HCT116 (cell line): Measurements from ENCODE around the gene TPK1. TPM values are rescaled to one million over a fixed set of nuclear protein-coding genes. Genes with fewer than 3 reads are reported as not detected.
"Not testable (repeated sequence)": the region's sequence is repeated elsewhere in the genome, so short reads cannot be mapped to it uniquely, and the experiment has no call there.

Source experiments
- ATAC-seq: fragments of 200-7000 bp; cut with Tn5 transposase; 2 replicates; pipeline ENCODE4 v1.9.1; 2020; ENCODE audit warnings: mild to moderate bottlenecking, moderate library complexity
- BruUV-seq: library from RNA; stranded (reverse); fragments of 400-500 nt; replicated peaks from 2 replicates; lab custom pipeline; 2021; lab: Mats Ljungman, UMichigan
- CTCF ChIA-PET: fragments of 300-600 bp; sonication (Branson Sonifier 250); formaldehyde crosslinking; loops from one replicate; lab custom pipeline; 2021; ENCODE audit warnings: antibody characterized with exemption; lab: Charles Lee
- POLR2A ChIA-PET: fragments of 300-600, 350-600 bp; sonication (Branson Sonifier 250); formaldehyde crosslinking; loops from one replicate; lab custom pipeline; 2021; ENCODE audit warnings: antibody characterized with exemption; lab: Charles Lee
- RAD21 ChIA-PET, 2 experiments: fragments of 300-600 bp; sonication (Branson Sonifier 250); formaldehyde crosslinking; loops; one replicate each; lab custom pipeline; 2023; ENCODE audit warnings: low total read pairs in 2 of 2; ENCODE audit not compliant: uncharacterized antibody in 2 of 2, unreplicated experiment in 2 of 2, low non-redundant PET in 1 of 2; lab: Charles Lee
- DNase-seq: peaks from one replicate; pipeline ENCODE4 v3.0.0-alpha.2; 2010; ENCODE audit warnings: low read depth, low spot score
- H2AFZ ChIP-seq: fragments of 200-600 bp; shearing (Covaris generic), sonication (generic); 2 replicates; pipeline ENCODE4 v1.6.1; 2017; ENCODE audit warnings: low read depth, mixed run types, mixed read lengths, antibody characterized with exemption, low read length; ENCODE audit not compliant: poor library complexity, severe bottlenecking
- H3K27ac ChIP-seq: 2 replicates; pipeline ENCODE4 v1.5.1; 2012; ENCODE audit warnings: low read depth, low read length
- H3K27me3 ChIP-seq: fragments of 200-600 bp; sonication (generic); 2 replicates; pipeline ENCODE4 v1.6.1; 2016; ENCODE audit warnings: mixed run types, low read length, mixed read lengths; ENCODE audit not compliant: insufficient read depth
- H3K36me3 ChIP-seq, 2 experiments: fragments of 200-500 bp in 1 of 2; fragments of 200-600 bp in 1 of 2; sonication (Bioruptor generic) in 1 of 2; sonication (generic) in 1 of 2; 2 replicates each; pipeline versions ENCODE4 v1.5.1 to v1.6.1; 2014 to 2016; ENCODE audit warnings: low read length in 2 of 2, inconsistent platforms in 1 of 2, mixed read lengths in 1 of 2, mixed run types in 1 of 2; ENCODE audit not compliant: insufficient read depth in 2 of 2, control insufficient read depth in 1 of 2
- H3K4me1 ChIP-seq, 2 experiments: fragments of 200-600 bp in 1 of 2; sonication (generic) in 1 of 2; 2 replicates each; pipeline versions ENCODE4 v1.5.1 to v1.6.1; 2012 to 2017; ENCODE audit warnings: low read length in 2 of 2, inconsistent platforms in 1 of 2, mild to moderate bottlenecking in 1 of 2, mixed read lengths in 1 of 2, mixed run types in 1 of 2, moderate library complexity in 1 of 2; ENCODE audit not compliant: insufficient read depth in 2 of 2, control insufficient read depth in 1 of 2
- H3K4me2 ChIP-seq: fragments of 200-600 bp; sonication (generic); 2 replicates; pipeline ENCODE4 v1.6.1; 2017; ENCODE audit warnings: mixed run types, low read length, mixed read lengths
- H3K4me3 ChIP-seq, 2 experiments: fragments of 200-600 bp in 1 of 2; sonication (generic) in 1 of 2; replicated peaks in 1 of 2; 2 replicates each; pipeline ENCODE4 v1.5.1; 2011 to 2016; ENCODE audit warnings: low read length in 2 of 2, control low read depth in 1 of 2, low read depth in 1 of 2, mild to moderate bottlenecking in 1 of 2, mixed read lengths in 1 of 2, mixed run types in 1 of 2
- H3K79me2 ChIP-seq: fragments of 200-600 bp; sonication (generic); 2 replicates; pipeline ENCODE4 v1.6.1; 2017; ENCODE audit warnings: mild to moderate bottlenecking, mixed run types, low read length, moderate library complexity, mixed read lengths; ENCODE audit not compliant: insufficient read depth
- H3K9ac ChIP-seq: fragments of 200-600 bp; sonication (generic); 2 replicates; pipeline ENCODE4 v1.6.1; 2016; ENCODE audit warnings: low read length, mixed read lengths
- H3K9me2 ChIP-seq: fragments of 200-600 bp; sonication (generic), shearing (Covaris generic); 2 replicates; pipeline ENCODE4 v1.6.1; 2017; ENCODE audit warnings: mixed run types, mild to moderate bottlenecking, moderate library complexity; ENCODE audit not compliant: insufficient read depth
- H3K9me3 ChIP-seq, 2 experiments: fragments of 200-500 bp in 1 of 2; fragments of 200-600 bp in 1 of 2; sonication (Bioruptor generic) in 1 of 2; sonication (generic) in 1 of 2; 2 replicates each; pipeline ENCODE4 v1.6.1; 2014 to 2017; ENCODE audit warnings: low read length in 2 of 2, mixed read lengths in 2 of 2, inconsistent platforms in 1 of 2, low read depth in 1 of 2, mild to moderate bottlenecking in 1 of 2, mixed run types in 1 of 2, moderate library complexity in 1 of 2; ENCODE audit not compliant: control insufficient read depth in 1 of 2, insufficient read depth in 1 of 2
- H4K20me1 ChIP-seq: fragments of 200-600 bp; sonication (generic), shearing (Covaris generic); 2 replicates; pipeline ENCODE4 v1.6.1; 2017; ENCODE audit warnings: mixed run types, mild to moderate bottlenecking, moderate library complexity; ENCODE audit not compliant: insufficient read depth
- CBX3 ChIP-seq: IDR thresholded peaks from 2 replicates; pipeline ENCODE4 v1.6.1; 2012; ENCODE audit warnings: low read depth
- CEBPB ChIP-seq: IDR thresholded peaks from 2 replicates; pipeline ENCODE4 v1.6.1; 2012; ENCODE audit warnings: low read depth
- CTCF ChIP-seq, 3 experiments: fragments of 200-600 bp in 1 of 3; sonication (generic) in 1 of 3; IDR thresholded peaks in 2 of 3; conservative IDR thresholded peaks in 1 of 3; 2 replicates each; pipeline ENCODE4 v1.5.1; 2012 to 2017; ENCODE audit warnings: low read depth in 2 of 3, low read length in 2 of 3, antibody characterized with exemption in 1 of 3, borderline replicate concordance in 1 of 3, control low read depth in 1 of 3, mild to moderate bottlenecking in 1 of 3, mixed read lengths in 1 of 3, mixed run types in 1 of 3, moderate library complexity in 1 of 3; ENCODE audit not compliant: insufficient read depth in 1 of 3
- EGR1 ChIP-seq: IDR thresholded peaks from 2 replicates; pipeline ENCODE4 v1.6.1; 2012; ENCODE audit warnings: low read depth
- ELF1 ChIP-seq: IDR thresholded peaks from 2 replicates; pipeline ENCODE4 v1.6.1; 2012; ENCODE audit warnings: low read depth, borderline replicate concordance
- EZH2phosphoT487 ChIP-seq: fragments of 200-600 bp; IDR thresholded peaks from 2 replicates; pipeline ENCODE4 v1.6.1; 2018; ENCODE audit warnings: antibody characterized with exemption, borderline replicate concordance
- JUND ChIP-seq: IDR thresholded peaks from 2 replicates; pipeline ENCODE4 v1.6.1; 2012
- POLR2A ChIP-seq: IDR thresholded peaks from 2 replicates; pipeline ENCODE4 v1.7.0; 2011; ENCODE audit warnings: borderline replicate concordance; ENCODE audit not compliant: insufficient read depth, insufficient read length; ENCODE audit errors: extremely low read depth
- REST ChIP-seq: IDR thresholded peaks from 2 replicates; pipeline ENCODE4 v1.6.1; 2012; ENCODE audit warnings: low read depth
- ZFX ChIP-seq: fragments of 450-650 bp; IDR thresholded peaks from 2 replicates; pipeline ENCODE4 v1.6.1; 2017
- intact Hi-C: fragments of 100-400 bp; cut with micrococcal nuclease; formaldehyde crosslinking; loops from 2 replicates; pipeline ENCODE4 v1.10.0; 2022
- total RNA-seq: library from RNA; stranded (reverse); gene quantifications from one replicate; pipeline ENCODE4 v1.2.1, GENCODE V29; 2021; ENCODE audit not compliant: unreplicated experiment

The TPK1 gene
- total RNA-seq, 1 experiment from 2014 or later: 5.4 TPM

- H3K9ac ChIP-seq, BruUV-seq, CTCF ChIA-PET, H2AFZ ChIP-seq, H3K79me2 ChIP-seq, RAD21 ChIA-PET, intact Hi-C loops, H4K20me1 ChIP-seq, DNase-seq, H3K27me3 ChIP-seq, H3K27ac ChIP-seq, ATAC-seq, H3K9me2 ChIP-seq, POLR2A ChIA-PET, H3K9me3 ChIP-seq, H3K4me1 ChIP-seq, H3K4me3 ChIP-seq, H3K36me3 ChIP-seq, H3K4me2 ChIP-seq: not testable (repeated sequence)
These were observed 261.1 kb downstream of the TPK1 start for GRCh38 chr7:144574753-144575152.

GRCh38 chr7:144568233-144568632 is 267.6 kb downstream of the TPK1 start:
- no peak overlapping the region for H3K9ac ChIP-seq
- TF ChIP-seq JUND: no peak
- no peak for TF ChIP-seq CBX3
- no peak for TF ChIP-seq CEBPB
- TF ChIP-seq ELF1: no peak
- H3K79me2 ChIP-seq: no peaks in the 10 kb centered on the region
- ATAC-seq: no peak
- intact Hi-C loops: no loop called here
- no peaks in the 10 kb centered on the region for H3K27me3 ChIP-seq
- POLR2A ChIA-PET: no interaction called here
- CTCF ChIA-PET: no interaction called here
- no peak overlapping the region for H3K4me2 ChIP-seq
- RAD21 ChIA-PET: no interaction called here
- H3K9me2 ChIP-seq: no peaks in the 10 kb centered on the region
- no peak overlapping the region for H3K4me3 ChIP-seq
- DNase-seq: no peak
- H4K20me1 ChIP-seq: no peaks in the 10 kb centered on the region; the same call in 1 of the 2 replicates
- no peak overlapping the region for H3K27ac ChIP-seq
- H3K4me1 ChIP-seq: no peaks in the 10 kb centered on the region
- BruUV-seq: no TSS peak
- no peaks in the 10 kb centered on the region for H3K9me3 ChIP-seq
- H3K36me3 ChIP-seq: no peaks in the 10 kb centered on the region
- no peak overlapping the region for H2AFZ ChIP-seq

GRCh38 chr7:144565586-144565985 is 270.3 kb downstream of the TPK1 start:
- no peak overlapping the region for H3K9ac ChIP-seq
- CTCF ChIA-PET: no interaction called here
- no peaks in the 10 kb centered on the region for H4K20me1 ChIP-seq
- no peak overlapping the region for H3K4me2 ChIP-seq
- no TSS peak for BruUV-seq
- H3K27ac ChIP-seq: no peak overlapping the region
- no peaks in the 10 kb centered on the region for H3K79me2 ChIP-seq
- RAD21 ChIA-PET: no interaction called here
- no peak for DNase-seq
- POLR2A ChIA-PET: no interaction called here
- H3K27me3 ChIP-seq: no peaks in the 10 kb centered on the region
- no peaks in the 10 kb centered on the region for H3K9me3 ChIP-seq
- no peaks in the 10 kb centered on the region for H3K9me2 ChIP-seq
- H2AFZ ChIP-seq: no peak overlapping the region
- no peak for ATAC-seq
- intact Hi-C loops: no loop called here
- no peaks in the 10 kb centered on the region for H3K4me1 ChIP-seq
- no peaks in the 10 kb centered on the region for H3K36me3 ChIP-seq
- no peak overlapping the region for H3K4me3 ChIP-seq
- TF ChIP-seq EGR1: no peak
- TF ChIP-seq ZFX: no peak
- TF ChIP-seq CTCF (IDR thresholded peaks at IDR 0.05 in 2 of 3, conservative IDR thresholded peaks at IDR 0.05 in 1 of 3; ENCODE audit: borderline replicate concordance in 1 of 3, insufficient read depth in 1 of 3, low read depth in 2 of 3, low read length in 2 of 3): no peak
- TF ChIP-seq EZH2phosphoT487: no peak
- TF ChIP-seq POLR2A: no peak
- no peak for TF ChIP-seq REST
- TF ChIP-seq JUND: no peak
- no peak for TF ChIP-seq CBX3
